ENCODE data around the gene CENPC. TPM values are rescaled to one million over a fixed set of nuclear protein-coding genes. Genes with fewer than 3 reads are reported as not detected.

CENPC gene
- polyA plus RNA-seq, 1 donor (not counting 4 experiments of a cell fraction or from before 2014, with no cell fraction given): 7.9 TPM

DNA sequence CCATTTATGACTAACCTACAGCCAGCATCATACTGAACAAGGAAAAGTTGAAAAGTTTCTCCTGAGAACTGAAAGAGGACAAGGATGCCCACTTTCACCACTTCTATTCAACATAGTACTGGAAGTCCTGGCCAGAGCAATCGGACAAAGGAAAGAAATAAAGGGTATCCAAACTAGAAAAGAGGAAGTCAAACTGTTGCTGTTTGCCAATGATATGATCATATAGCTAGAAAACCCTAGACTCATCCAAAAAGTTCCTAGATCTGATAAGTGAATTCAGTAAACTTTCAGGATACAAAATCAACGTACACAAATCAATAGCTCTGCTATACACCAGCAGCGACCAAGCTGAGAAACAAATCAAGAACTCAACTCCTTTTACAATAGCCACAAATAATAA lies 64.5 kb downstream of the CENPC start:
- H3K9me1 ChIP-seq (ENCODE audit: control insufficient read depth, extremely low read depth, insufficient read depth, low read length): no peaks in the 10 kb centered on the region
- no peaks in the 10 kb centered on the region for H3K27me3 ChIP-seq (ENCODE audit: control insufficient read depth, extremely low read depth, insufficient read depth, low read length)
- no peaks in the 10 kb centered on the region for H3K79me2 ChIP-seq (ENCODE audit: control insufficient read depth, insufficient read depth, low read length)
- no peaks in the 10 kb centered on the region for H4K20me1 ChIP-seq (ENCODE audit: control insufficient read depth, extremely low read depth, insufficient read depth, low read length)
- dilution Hi-C loops (cut with MboI; ENCODE audit: extremely low pct_ligation_motif_present, low sequenced_read_pairs): no loop called here
- no peak overlapping the region for H3K9ac ChIP-seq (ENCODE audit: control insufficient read depth, extremely low read depth, insufficient read depth, low read length)
- H3K9me3 ChIP-seq (ENCODE audit: control insufficient read depth, low read depth, low read length): no peaks in the 10 kb centered on the region
- no peak overlapping the region for H3K27ac ChIP-seq (ENCODE audit: control insufficient read depth, insufficient read depth, low read length)
- no peak overlapping the region for H3K4me3 ChIP-seq (ENCODE audit: control insufficient read depth in 2 of 3, extremely low read depth in 1 of 3, insufficient read depth in 2 of 3, low read depth in 1 of 3, low read length in 3 of 3)
- H3K36me3 ChIP-seq (ENCODE audit: control insufficient read depth in 2 of 2, extremely low read depth in 1 of 2, insufficient read depth in 2 of 2, low read length in 2 of 2): peaks cover 0 to 3% of the 10 kb centered on the region in 2 experiments
- no peak for TF ChIP-seq EZH2 (IDR thresholded peaks at IDR 0.05; ENCODE audit: low read length)
- TF ChIP-seq, protein P1, sequence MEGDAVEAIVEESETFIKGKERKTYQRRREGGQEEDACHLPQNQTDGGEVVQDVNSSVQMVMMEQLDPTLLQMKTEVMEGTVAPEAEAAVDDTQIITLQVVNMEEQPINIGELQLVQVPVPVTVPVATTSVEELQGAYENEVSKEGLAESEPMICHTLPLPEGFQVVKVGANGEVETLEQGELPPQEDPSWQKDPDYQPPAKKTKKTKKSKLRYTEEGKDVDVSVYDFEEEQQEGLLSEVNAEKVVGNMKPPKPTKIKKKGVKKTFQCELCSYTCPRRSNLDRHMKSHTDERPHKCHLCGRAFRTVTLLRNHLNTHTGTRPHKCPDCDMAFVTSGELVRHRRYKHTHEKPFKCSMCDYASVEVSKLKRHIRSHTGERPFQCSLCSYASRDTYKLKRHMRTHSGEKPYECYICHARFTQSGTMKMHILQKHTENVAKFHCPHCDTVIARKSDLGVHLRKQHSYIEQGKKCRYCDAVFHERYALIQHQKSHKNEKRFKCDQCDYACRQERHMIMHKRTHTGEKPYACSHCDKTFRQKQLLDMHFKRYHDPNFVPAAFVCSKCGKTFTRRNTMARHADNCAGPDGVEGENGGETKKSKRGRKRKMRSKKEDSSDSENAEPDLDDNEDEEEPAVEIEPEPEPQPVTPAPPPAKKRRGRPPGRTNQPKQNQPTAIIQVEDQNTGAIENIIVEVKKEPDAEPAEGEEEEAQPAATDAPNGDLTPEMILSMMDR (optimal IDR thresholded peaks at IDR 0.05 in 1 of 3, IDR thresholded peaks at IDR 0.05 in 1 of 3, conservative IDR thresholded peaks at IDR 0.05 in 1 of 3; ENCODE audit: extremely low read depth in 1 of 3, insufficient read depth in 2 of 3, low read length in 3 of 3): no peak
- DNase-seq (ENCODE audit: low read depth, low spot score) (no peak), FAIRE-seq (no peak)
- H2AFZ ChIP-seq (ENCODE audit: control insufficient read depth, low read length): no peak overlapping the region
- no peaks in the 10 kb centered on the region for H3K4me1 ChIP-seq (ENCODE audit: control insufficient read depth, extremely low read depth, insufficient read depth, low read length)
- H3K4me2 ChIP-seq (ENCODE audit: control insufficient read depth, extremely low read depth, insufficient read depth, low read depth, low read length): no peak overlapping the region

DNA sequence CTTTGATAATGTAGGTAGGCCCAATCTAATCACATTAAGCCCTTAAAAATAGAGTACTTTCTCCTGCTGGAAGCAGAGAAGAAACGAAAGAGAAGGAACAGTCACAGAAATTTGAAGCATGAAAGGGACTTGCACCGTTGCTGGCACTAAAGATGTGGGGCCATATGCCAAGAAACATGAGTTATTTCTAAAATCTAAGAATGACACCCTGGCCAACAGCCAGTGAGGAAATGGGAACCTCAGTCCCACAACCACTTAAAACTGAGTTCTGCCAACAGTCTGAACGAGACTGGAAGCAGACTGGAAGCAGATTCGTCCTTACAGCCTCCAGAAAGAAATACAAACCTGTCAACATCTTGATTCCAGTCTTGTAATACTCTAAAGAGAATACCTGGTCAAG lies 70.1 kb downstream of the CENPC start:
- no peaks in the 10 kb centered on the region for H4K20me1 ChIP-seq (ENCODE audit: control insufficient read depth, extremely low read depth, insufficient read depth, low read length)
- H3K9ac ChIP-seq (ENCODE audit: control insufficient read depth, extremely low read depth, insufficient read depth, low read length): no peak overlapping the region
- H3K9me3 ChIP-seq (ENCODE audit: control insufficient read depth, low read depth, low read length): no peaks in the 10 kb centered on the region
- no peak overlapping the region for H3K27ac ChIP-seq (ENCODE audit: control insufficient read depth, insufficient read depth, low read length)
- H3K4me3 ChIP-seq (ENCODE audit: control insufficient read depth in 2 of 3, extremely low read depth in 1 of 3, insufficient read depth in 2 of 3, low read depth in 1 of 3, low read length in 3 of 3): no peak overlapping the region
- FAIRE-seq: no peak
- H3K4me1 ChIP-seq (ENCODE audit: control insufficient read depth, extremely low read depth, insufficient read depth, low read length): no peaks in the 10 kb centered on the region
- dilution Hi-C loops (cut with MboI; ENCODE audit: extremely low pct_ligation_motif_present, low sequenced_read_pairs): no loop called here
- no peaks in the 10 kb centered on the region for H3K9me1 ChIP-seq (ENCODE audit: control insufficient read depth, extremely low read depth, insufficient read depth, low read length)
- H2AFZ ChIP-seq (ENCODE audit: control insufficient read depth, low read length): no peak overlapping the region
- H3K36me3 ChIP-seq (ENCODE audit: control insufficient read depth in 2 of 2, extremely low read depth in 1 of 2, insufficient read depth in 2 of 2, low read length in 2 of 2): peaks cover 0 to 3% of the 10 kb centered on the region in 2 experiments
- DNase-seq (ENCODE audit: low read depth, low spot score): no peak
- no peaks in the 10 kb centered on the region for H3K79me2 ChIP-seq (ENCODE audit: control insufficient read depth, insufficient read depth, low read length)
- no peaks in the 10 kb centered on the region for H3K27me3 ChIP-seq (ENCODE audit: control insufficient read depth, extremely low read depth, insufficient read depth, low read length)
- H3K4me2 ChIP-seq (ENCODE audit: control insufficient read depth, extremely low read depth, insufficient read depth, low read depth, low read length): no peak overlapping the region
- TF ChIP-seq EZH2 (IDR thresholded peaks at IDR 0.05; ENCODE audit: low read length): no peak
- TF ChIP-seq, protein P1 (optimal IDR thresholded peaks at IDR 0.05 in 1 of 3, IDR thresholded peaks at IDR 0.05 in 1 of 3, conservative IDR thresholded peaks at IDR 0.05 in 1 of 3; ENCODE audit: extremely low read depth in 1 of 3, insufficient read depth in 2 of 3, low read length in 3 of 3): no peak
